Activated gamma-delta T cell treated with anti-CD3 and anti-CD28 coated beads, Interleukin-2, amount 50 U/mL, for 16 hours (primary cell): ENCODE measurements around the gene AGRN.
A peak's percentile ranks its signal among the peaks of the same experiment; 100 is the strongest.
"Not testable (repeated sequence)": the region's sequence is repeated elsewhere in the genome, so short reads cannot be mapped to it uniquely, and the experiment has no call there.

ENCODE experiments used
- DNase-seq: peaks from one replicate; pipeline ENCODE4 v3.0.0-alpha.2; 2020; ENCODE audit warnings: low read depth

AGRN gene

GRCh38 chr1:1020000-1020404 is at the start of gene AGRN:
Gene AGRN, plus strand, starts transcription at chr1:1020120. Its CDS starts 53 bp downstream, at chr1:1020173.
- no peak for DNase-seq

GRCh38 chr1:970242-970972 is 49.5 kb upstream of the AGRN start:
- DNase-seq, result no peak

GRCh38 chr1:970973-971730 is 48.8 kb upstream of the AGRN start:
- DNase-seq, result no peak

- DNase-seq, result no peak
Measured at GRCh38 chr1:971751-972506, 48.0 kb upstream of the AGRN start.

GRCh38 chr1:972726-973458 is 47.0 kb upstream of the AGRN start:
- DNase-seq, result no peak

GRCh38 chr1:973459-974292 is 46.2 kb upstream of the AGRN start:
- DNase-seq, result no peak

GRCh38 chr1:974293-974640 is 45.7 kb upstream of the AGRN start:
- DNase-seq, result no peak

- DNase-seq, result no peak
Measured at GRCh38 chr1:974687-975328, 45.1 kb upstream of the AGRN start.

- DNase-seq, result no peak
Measured at GRCh38 chr1:975365-975764, 44.6 kb upstream of the AGRN start.

GRCh38 chr1:975896-976683 is 43.8 kb upstream of the AGRN start:
- DNase-seq, result peak; percentile 55

- DNase-seq, result not testable (repeated sequence)
Measured at GRCh38 chr1:976791-977190, 43.1 kb upstream of the AGRN start.

- no peak for DNase-seq
Measured at GRCh38 chr1:978069-978834, 41.7 kb upstream of the AGRN start.

- no peak for DNase-seq
Measured at GRCh38 chr1:978835-979743, 40.8 kb upstream of the AGRN start.

GRCh38 chr1:979744-980072 is 40.2 kb upstream of the AGRN start:
- no peak for DNase-seq

GRCh38 chr1:980137-980571 is 39.8 kb upstream of the AGRN start:
- no peak for DNase-seq

GRCh38 chr1:980602-981395 is 39.1 kb upstream of the AGRN start:
- DNase-seq, result no peak

GRCh38 chr1:981491-981954 is 38.4 kb upstream of the AGRN start:
- DNase-seq, result no peak
